B cell (primary cell): ENCODE results near the gene HTR1D.

Experiments
- EZH2 ChIP-seq: IDR thresholded peaks from 2 replicates; pipeline ENCODE4 v1.6.1; 2012; ENCODE audit warnings: borderline replicate concordance, low read depth, mild to moderate bottlenecking, moderate library complexity, low read length; ENCODE audit not compliant: insufficient read depth, poor library complexity, severe bottlenecking
- TF ChIP-seq, protein P1 (sequence below): fragments of 200-600 bp; IDR thresholded peaks from one replicate; pipeline ENCODE4 v1.8.0; 2022; ENCODE audit warnings: antibody characterized with exemption, mild to moderate bottlenecking

DNA sequence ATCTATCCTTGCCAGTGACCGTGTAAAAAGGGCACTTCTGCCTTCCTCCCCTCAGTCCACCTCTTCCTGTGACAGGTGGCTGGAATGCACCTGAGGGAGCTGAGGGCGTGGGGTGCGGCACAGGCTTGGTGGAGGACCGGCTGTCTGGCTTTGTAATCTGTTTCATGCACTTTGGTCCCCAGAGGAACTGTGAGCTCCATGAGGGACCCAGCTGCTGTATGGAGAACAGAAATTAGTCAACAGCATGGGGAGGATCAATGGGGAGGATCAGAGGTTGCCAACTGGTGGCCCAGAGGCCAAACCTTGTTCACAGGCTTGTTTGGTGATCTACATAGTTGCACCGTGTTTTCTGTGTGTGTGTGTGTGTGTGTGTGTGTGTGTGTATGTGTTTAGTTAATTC is 29.7 kb downstream of the HTR1D start:
- TF ChIP-seq, protein P1, sequence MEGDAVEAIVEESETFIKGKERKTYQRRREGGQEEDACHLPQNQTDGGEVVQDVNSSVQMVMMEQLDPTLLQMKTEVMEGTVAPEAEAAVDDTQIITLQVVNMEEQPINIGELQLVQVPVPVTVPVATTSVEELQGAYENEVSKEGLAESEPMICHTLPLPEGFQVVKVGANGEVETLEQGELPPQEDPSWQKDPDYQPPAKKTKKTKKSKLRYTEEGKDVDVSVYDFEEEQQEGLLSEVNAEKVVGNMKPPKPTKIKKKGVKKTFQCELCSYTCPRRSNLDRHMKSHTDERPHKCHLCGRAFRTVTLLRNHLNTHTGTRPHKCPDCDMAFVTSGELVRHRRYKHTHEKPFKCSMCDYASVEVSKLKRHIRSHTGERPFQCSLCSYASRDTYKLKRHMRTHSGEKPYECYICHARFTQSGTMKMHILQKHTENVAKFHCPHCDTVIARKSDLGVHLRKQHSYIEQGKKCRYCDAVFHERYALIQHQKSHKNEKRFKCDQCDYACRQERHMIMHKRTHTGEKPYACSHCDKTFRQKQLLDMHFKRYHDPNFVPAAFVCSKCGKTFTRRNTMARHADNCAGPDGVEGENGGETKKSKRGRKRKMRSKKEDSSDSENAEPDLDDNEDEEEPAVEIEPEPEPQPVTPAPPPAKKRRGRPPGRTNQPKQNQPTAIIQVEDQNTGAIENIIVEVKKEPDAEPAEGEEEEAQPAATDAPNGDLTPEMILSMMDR = no peak
- no peak for TF ChIP-seq EZH2
